Vagina (tissue), 2 donors: ENCODE data around the gene CSTPP1. TPM values are rescaled to one million over a fixed set of nuclear protein-coding genes. Genes with fewer than 3 reads are reported as not detected.
"Not testable (repeated sequence)": the region's sequence is repeated elsewhere in the genome, so short reads cannot be mapped to it uniquely, and the experiment has no call there.

Experiments used
- DNase-seq, 2 donors: peaks; one replicate each; pipeline ENCODE4 v3.0.0-alpha.2; 2017; ENCODE audit errors: extremely low spot score in 2 of 2
- H3K27ac ChIP-seq: fragments of 200-600 bp; sonication (generic); one replicate; pipeline ENCODE4 v1.5.1; 2019
- H3K27me3 ChIP-seq: fragments of 200-600 bp; sonication (generic); one replicate; pipeline ENCODE4 v1.5.1; 2019
- H3K36me3 ChIP-seq, 2 donors: fragments of 200-600 bp; sonication (generic); one replicate each; pipeline ENCODE4 v1.5.1; 2017 to 2019
- H3K4me1 ChIP-seq: fragments of 200-600 bp; sonication (generic); one replicate; pipeline ENCODE4 v1.5.1; 2019
- H3K4me3 ChIP-seq, 2 donors: fragments of 200-600 bp; sonication (generic); 1 replicate in 1 of 2; 2 replicates in 1 of 2; pipeline ENCODE4 v1.5.1; 2016 to 2019
- H3K9me3 ChIP-seq: fragments of 200-600 bp; sonication (generic); one replicate; pipeline ENCODE4 v1.5.1; 2019
- POLR2A ChIP-seq, 2 donors: fragments of 450-650 bp; IDR thresholded peaks; one replicate each; pipeline ENCODE4 v1.6.1; 2017; ENCODE audit warnings: antibody characterized with exemption in 2 of 2, mild to moderate bottlenecking in 2 of 2, moderate library complexity in 2 of 2
- POLR2AphosphoS5 ChIP-seq, 2 donors: sonication (generic); formaldehyde crosslinking; IDR thresholded peaks; one replicate each; pipeline ENCODE4 v1.9.0; 2017; ENCODE audit warnings: antibody characterized with exemption in 2 of 2, mild to moderate bottlenecking in 2 of 2, low read depth in 1 of 2; ENCODE audit not compliant: insufficient read depth in 1 of 2
- intact Hi-C: fragments of 100-400 bp; cut with DNase I; formaldehyde crosslinking; loops from one replicate; pipeline ENCODE4 v1.15.1; 2023
- total RNA-seq: library from RNA; depleted of rRNA; stranded (reverse); fragments of >200 nt; gene quantifications from one replicate; pipeline ENCODE4 v1.2.3, GENCODE V29; 2016
- TF ChIP-seq, protein P1 (sequence below), 3 experiments: fragments of 450-650 bp in 2 of 3; fragments of 200-600 bp in 1 of 3; sonication (generic) in 1 of 3; IDR thresholded peaks; one replicate each; pipeline ENCODE4 v1.5.1; 2017 to 2019; ENCODE audit warnings: antibody characterized with exemption in 3 of 3, mild to moderate bottlenecking in 2 of 3, moderate library complexity in 2 of 3

Gene CSTPP1
- total RNA-seq, 1 donor from 2014 or later: 30.7 TPM

- H3K27me3 ChIP-seq: no peaks in the 10 kb centered on the region
- DNase-seq: no peak
- peak overlapping the region; percentile 28 for H3K27ac ChIP-seq
- no peaks in the 10 kb centered on the region for H3K9me3 ChIP-seq
- intact Hi-C loops: no loop called here
- peaks cover 13% of the 10 kb centered on the region for H3K4me1 ChIP-seq
- no peak for TF ChIP-seq POLR2AphosphoS5 (IDR thresholded peaks at IDR 0.05; ENCODE audit: insufficient read depth in 1 of 2, low read depth in 1 of 2)
- no peak for TF ChIP-seq POLR2A (IDR thresholded peaks at IDR 0.05)
- TF ChIP-seq, protein P1, sequence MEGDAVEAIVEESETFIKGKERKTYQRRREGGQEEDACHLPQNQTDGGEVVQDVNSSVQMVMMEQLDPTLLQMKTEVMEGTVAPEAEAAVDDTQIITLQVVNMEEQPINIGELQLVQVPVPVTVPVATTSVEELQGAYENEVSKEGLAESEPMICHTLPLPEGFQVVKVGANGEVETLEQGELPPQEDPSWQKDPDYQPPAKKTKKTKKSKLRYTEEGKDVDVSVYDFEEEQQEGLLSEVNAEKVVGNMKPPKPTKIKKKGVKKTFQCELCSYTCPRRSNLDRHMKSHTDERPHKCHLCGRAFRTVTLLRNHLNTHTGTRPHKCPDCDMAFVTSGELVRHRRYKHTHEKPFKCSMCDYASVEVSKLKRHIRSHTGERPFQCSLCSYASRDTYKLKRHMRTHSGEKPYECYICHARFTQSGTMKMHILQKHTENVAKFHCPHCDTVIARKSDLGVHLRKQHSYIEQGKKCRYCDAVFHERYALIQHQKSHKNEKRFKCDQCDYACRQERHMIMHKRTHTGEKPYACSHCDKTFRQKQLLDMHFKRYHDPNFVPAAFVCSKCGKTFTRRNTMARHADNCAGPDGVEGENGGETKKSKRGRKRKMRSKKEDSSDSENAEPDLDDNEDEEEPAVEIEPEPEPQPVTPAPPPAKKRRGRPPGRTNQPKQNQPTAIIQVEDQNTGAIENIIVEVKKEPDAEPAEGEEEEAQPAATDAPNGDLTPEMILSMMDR (IDR thresholded peaks at IDR 0.05): no peak
- no peak overlapping the region for H3K4me3 ChIP-seq
- H3K36me3 ChIP-seq: no peaks in the 10 kb centered on the region
Observed at GRCh38 chr11:47071791-47072261, 135.3 kb downstream of the CSTPP1 start.

GRCh38 chr11:47078751-47079521 is 142.4 kb downstream of the CSTPP1 start:
- no peaks in the 10 kb centered on the region for H3K9me3 ChIP-seq
- TF ChIP-seq, protein P1 (IDR thresholded peaks at IDR 0.05): no peak
- no peak for TF ChIP-seq POLR2A (IDR thresholded peaks at IDR 0.05)
- no peak for TF ChIP-seq POLR2AphosphoS5 (IDR thresholded peaks at IDR 0.05; ENCODE audit: insufficient read depth in 1 of 2, low read depth in 1 of 2)
- intact Hi-C loops: no loop called here
- no peaks in the 10 kb centered on the region for H3K36me3 ChIP-seq
- H3K27me3 ChIP-seq: no peaks in the 10 kb centered on the region
- H3K4me3 ChIP-seq: no peak overlapping the region
- no peak for DNase-seq
- H3K27ac ChIP-seq: no peak overlapping the region
- no peaks in the 10 kb centered on the region for H3K4me1 ChIP-seq

DNA sequence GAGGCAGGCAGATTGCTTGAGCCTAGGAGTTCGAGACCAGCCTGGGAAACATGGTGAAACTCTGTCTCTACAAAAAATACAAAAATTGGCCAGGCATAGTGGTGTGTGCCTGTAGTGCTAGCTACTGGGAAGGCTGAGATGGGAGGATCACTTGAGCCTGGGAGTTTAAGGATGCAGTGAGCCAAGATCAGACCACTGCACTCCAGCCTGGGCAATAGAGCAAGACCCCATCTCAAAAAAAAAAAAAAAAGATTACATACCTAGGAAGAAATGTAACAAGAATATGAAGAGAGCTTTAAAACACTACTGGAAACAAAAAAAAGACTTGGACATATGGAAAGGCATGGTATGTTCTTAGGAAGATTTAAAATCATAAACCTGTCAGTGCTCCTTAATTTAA is 144.2 kb downstream of the CSTPP1 start:
- H3K27me3 ChIP-seq, H3K4me3 ChIP-seq, H3K4me1 ChIP-seq, H3K27ac ChIP-seq, H3K36me3 ChIP-seq, DNase-seq, intact Hi-C loops, H3K9me3 ChIP-seq: not testable (repeated sequence)

DNA sequence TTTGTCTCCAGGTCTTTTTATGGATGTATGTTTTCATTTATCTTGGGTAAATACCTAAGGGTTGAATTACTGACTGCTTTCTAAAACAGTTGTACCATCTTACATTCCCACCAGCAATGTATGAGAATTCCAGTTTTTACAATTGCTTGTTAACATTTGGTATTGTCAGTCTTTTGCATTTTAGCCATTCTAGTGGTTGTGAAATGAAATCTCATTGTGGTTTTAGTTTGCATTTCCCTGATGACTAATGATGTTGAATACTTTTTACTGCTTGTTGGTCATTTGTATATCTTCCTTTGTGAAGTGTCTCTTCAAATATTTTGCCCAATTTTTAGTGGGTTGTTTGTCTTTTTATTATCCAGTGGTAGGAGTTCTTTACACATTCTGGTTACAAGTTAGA is 147.4 kb downstream of the CSTPP1 start:
- no peaks in the 10 kb centered on the region for H3K27me3 ChIP-seq
- TF ChIP-seq POLR2A (IDR thresholded peaks at IDR 0.05) (no peak), POLR2AphosphoS5 (IDR thresholded peaks at IDR 0.05; ENCODE audit: insufficient read depth in 1 of 2, low read depth in 1 of 2) (no peak)
- TF ChIP-seq, protein P1 (IDR thresholded peaks at IDR 0.05): no peak
- DNase-seq: no peak
- H3K4me1 ChIP-seq: no peaks in the 10 kb centered on the region
- intact Hi-C loops: no loop called here
- no peak overlapping the region for H3K27ac ChIP-seq
- H3K36me3 ChIP-seq: no peaks in the 10 kb centered on the region
- H3K4me3 ChIP-seq: no peak overlapping the region
- no peaks in the 10 kb centered on the region for H3K9me3 ChIP-seq

- Histone ChIP-seq H3K4me1 (no peaks in the 10 kb centered on the region), H3K27ac (no peak overlapping the region), H3K27me3 (no peaks in the 10 kb centered on the region), H3K36me3 (no peaks in the 10 kb centered on the region), H3K9me3 (no peaks in the 10 kb centered on the region), H3K4me3 (no peak overlapping the region)
- intact Hi-C loops: no loop called here
- DNase-seq: no peak
- TF ChIP-seq POLR2A (IDR thresholded peaks at IDR 0.05) (no peak), POLR2AphosphoS5 (IDR thresholded peaks at IDR 0.05; ENCODE audit: insufficient read depth in 1 of 2, low read depth in 1 of 2) (no peak)
- TF ChIP-seq, protein P1 (IDR thresholded peaks at IDR 0.05): no peak
Observed at GRCh38 chr11:47087801-47088200, 151.2 kb downstream of the CSTPP1 start.
